HG03460 (cell line): ENCODE measurements around the gene HBM.
"Not testable (repeated sequence)": the region's sequence is repeated elsewhere in the genome, so short reads cannot be mapped to it uniquely, and the experiment has no call there.

Experiments
- ATAC-seq: cut with Tn5 transposase; IDR thresholded peaks from one replicate; pipeline ENCODE4 v1.9.1; 2021; ENCODE audit not compliant: unreplicated experiment

HBM gene, protein sequence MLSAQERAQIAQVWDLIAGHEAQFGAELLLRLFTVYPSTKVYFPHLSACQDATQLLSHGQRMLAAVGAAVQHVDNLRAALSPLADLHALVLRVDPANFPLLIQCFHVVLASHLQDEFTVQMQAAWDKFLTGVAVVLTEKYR

GRCh38 chr16:165539-166374 lies at the start of gene HBM:
HBM (plus strand) TSS chr16:165978; CDS start chr16:165998, 20 bp downstream.
- no peak for ATAC-seq

- no peak for ATAC-seq
Observed at GRCh38 chr16:116015-116414, 49.8 kb upstream of the HBM start.

DNA sequence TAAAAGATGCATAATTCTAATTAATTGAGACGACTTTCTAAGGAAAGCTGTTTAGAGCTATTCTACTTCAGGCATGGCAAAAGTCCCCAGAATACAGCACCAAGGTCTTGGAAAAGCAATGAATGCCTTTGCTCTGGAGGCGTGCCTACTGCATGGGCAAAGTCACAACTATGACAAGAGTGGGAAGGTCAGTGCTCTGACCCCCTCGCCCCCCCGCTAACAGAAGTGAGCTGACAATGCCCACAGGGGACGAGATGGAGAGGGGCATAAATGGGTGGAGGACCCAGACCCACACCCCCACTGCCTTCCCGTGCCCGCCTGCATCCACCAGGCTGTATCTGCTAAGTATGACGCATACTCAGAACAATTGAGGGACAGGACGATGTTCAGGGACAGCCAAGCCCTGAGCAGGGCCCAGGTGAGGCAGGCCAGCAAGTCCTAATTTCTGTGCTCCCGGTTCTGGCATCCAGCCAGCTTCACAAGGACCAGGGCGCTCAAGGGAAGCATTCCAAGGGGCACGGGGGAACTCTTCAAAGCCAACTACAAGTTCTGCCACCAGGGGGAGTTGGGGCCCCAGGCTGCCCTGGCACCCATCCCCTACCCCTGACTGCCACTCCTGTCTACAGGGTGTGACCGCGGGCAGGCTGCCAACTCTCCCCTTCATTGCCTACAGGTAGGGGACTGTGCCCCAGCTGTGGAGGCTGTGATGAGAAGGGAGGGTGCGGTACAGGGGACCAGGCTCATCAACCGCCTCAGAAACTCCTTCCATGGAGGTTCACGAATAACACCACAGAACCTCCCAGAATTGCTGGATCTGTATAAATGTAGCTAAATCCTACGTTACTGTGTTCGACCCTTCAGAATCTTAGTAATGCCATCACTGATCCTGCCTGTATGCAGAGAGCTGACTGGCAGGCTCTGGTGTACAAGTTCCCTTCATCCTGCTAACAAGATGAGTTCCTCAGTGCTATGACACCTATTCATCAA lies 48.1 kb upstream of the HBM start:
- ATAC-seq, result no peak

GRCh38 chr16:118857-119256 lies 46.9 kb upstream of the HBM start:
- ATAC-seq, result no peak

DNA sequence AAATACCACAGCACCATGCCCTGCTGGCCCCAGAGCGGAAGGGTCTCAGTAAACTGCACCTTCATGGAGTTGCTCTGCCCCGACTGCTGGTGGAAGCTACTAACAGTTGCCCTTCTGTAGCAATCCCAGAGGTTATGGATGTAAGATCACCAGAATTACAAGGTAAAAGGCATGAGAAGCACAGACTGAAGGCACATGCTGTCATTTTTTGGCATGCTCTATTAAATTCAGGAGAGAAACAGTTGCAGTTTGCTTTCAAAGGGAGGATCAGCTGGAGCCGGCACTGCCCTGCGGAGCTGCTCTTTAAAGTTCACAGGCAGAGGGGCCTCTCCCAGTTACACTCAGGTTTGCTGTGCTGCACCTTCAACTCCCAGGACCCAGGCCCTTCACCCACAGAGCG lies 46.5 kb upstream of the HBM start:
- no peak for ATAC-seq

DNA sequence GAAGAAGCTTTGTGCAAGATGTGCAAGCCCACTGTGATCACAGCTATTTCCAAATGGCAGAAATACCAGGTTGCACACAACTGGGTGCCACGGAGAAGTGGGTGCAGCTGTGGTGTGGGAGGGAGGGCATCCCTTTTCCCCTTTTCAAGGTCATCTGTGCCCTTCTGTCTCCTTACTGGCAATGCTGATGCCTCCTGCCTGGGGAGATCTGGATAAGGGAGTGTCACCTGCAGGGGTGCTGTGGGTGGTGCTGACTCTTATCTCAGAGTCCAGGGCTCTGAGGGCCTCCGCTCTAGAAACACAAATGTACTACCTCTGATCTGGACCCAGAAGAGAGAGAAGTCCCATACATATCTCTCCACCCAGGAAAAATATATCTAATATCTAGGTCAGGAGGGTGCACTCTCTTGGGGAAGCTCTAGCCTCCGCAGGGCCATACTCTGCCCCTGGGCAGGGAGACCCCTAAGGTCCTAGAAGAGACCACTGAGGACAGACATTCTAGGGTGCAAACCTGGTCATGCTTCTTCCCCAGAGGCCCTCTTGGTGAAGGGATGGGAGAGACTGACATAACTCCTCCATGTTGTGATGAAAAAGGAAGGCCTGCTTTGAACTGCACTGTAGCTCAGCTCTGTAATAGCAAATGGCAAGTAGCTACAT lies 45.8 kb upstream of the HBM start:
- ATAC-seq, result no peak

GRCh38 chr16:120756-121155 lies 45.0 kb upstream of the HBM start:
- no peak for ATAC-seq

DNA sequence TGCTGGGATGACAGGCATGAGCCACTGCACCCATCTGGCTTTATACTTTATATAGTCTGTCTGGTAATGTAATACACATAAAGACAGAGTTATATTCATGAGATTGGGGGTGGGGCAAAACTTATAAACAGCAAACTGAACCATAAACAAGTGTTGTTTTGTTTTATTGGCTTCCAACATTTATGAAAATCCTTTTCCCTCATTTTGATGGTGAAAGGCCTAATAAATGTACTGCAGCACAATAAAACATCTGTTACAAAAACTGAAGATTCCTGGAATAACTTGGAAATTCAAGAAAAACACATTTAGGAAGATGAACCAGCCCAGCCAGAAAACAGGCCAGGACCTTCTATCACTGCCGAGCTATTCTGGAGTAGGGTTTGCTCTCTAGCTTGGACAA lies 43.4 kb upstream of the HBM start:
- no peak for ATAC-seq

- not testable (repeated sequence) for ATAC-seq
Observed at GRCh38 chr16:123558-124350, 42.0 kb upstream of the HBM start.

DNA sequence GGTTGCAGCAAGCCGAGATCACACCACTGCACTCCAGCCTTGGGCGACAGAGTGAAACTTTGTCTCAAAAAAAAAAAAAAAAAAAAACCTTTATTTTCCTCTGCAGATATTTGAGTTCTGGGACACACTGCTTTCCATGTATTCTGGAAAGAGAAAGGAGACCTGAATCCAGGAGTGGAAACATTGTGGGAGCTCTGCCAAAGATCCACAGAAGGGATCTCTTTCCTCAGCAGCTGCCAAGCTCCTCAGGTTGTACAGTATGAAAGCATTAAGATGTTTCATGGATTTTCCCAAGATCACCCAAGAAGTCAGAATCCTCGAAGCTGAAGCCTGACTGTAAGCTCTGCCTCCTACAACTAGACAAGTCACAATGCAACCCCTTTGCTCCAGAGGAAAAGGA lies 40.8 kb upstream of the HBM start:
- no peak for ATAC-seq

- ATAC-seq, result no peak
Observed at GRCh38 chr16:129075-129474, 36.7 kb upstream of the HBM start.

- no peak for ATAC-seq
Observed at GRCh38 chr16:130533-131173, 35.1 kb upstream of the HBM start.

- ATAC-seq, result no peak
Observed at GRCh38 chr16:132120-132519, 33.7 kb upstream of the HBM start.

- ATAC-seq, result no peak
Observed at GRCh38 chr16:133716-134115, 32.1 kb upstream of the HBM start.

DNA sequence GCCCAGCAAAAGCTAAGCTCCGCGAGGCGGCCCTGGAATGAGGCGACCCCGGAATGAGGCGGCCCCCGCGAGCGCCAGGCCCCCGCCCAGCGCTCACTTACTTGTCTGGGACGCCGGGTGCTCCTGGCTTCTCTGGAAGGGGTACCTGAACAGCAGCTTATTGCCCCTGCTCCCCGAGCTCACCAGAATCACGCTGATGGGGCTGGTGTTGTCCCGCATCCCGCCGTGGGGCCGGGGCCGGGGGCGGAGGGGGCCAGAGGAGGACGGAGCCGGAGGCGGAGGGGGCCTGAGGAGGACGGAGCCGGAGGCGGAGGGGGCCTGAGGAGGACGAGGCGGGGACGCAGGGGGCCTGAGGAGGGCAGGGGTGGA lies 27.7 kb upstream of the HBM start:
- no peak for ATAC-seq

GRCh38 chr16:140175-140857 lies 25.5 kb upstream of the HBM start:
- no peak for ATAC-seq

GRCh38 chr16:142405-142967 lies 23.3 kb upstream of the HBM start:
- no peak for ATAC-seq

GRCh38 chr16:143047-143446 lies 22.7 kb upstream of the HBM start:
- no peak for ATAC-seq

- no peak for ATAC-seq
Observed at GRCh38 chr16:143456-143855, 22.3 kb upstream of the HBM start.
